ENCODE measurements around the gene FADS3. TPM values are rescaled to one million over a fixed set of nuclear protein-coding genes. Genes with fewer than 3 reads are reported as not detected.

Gene FADS3
- total RNA-seq, 4 donors from 2014 or later: 19.5 to 96.9 (median 31.6) TPM

DNA sequence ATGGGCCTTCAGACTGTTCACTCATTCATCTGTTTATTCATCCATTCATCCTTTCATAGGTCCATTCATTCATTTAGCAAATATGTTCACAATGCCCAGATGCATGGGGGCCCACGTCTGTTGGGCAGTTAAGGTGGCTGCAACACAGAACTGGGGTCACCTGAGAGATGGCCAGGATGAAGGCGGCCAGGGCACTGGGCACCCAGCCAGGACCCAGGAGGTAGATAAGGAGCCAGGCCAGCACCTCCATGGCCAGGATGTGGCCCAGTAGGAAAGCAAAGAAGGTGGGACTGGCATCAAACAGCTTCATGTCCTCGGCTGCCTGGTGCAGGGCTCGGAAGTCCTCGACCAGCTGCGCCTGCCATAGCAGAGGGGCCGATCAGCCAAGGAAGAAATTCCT is 12.2 kb downstream of the FADS3 start:
- Histone ChIP-seq H3K36me3 (no peaks in the 10 kb centered on the region), H3K27ac (no peak overlapping the region), H3K27me3 (no peaks in the 10 kb centered on the region), H3K4me3 (no peak overlapping the region), H3K9me3 (no peaks in the 10 kb centered on the region), H3K4me1 (no peaks in the 10 kb centered on the region)
- intact Hi-C loops (cut with DNase I; ENCODE audit: low total_unique reads): no loop called here
- no peak for DNase-seq
- in situ Hi-C loops (cut with MboI; ENCODE audit: low pct_ligation_motif_present in 1 of 4, low pct_unique_long_range_greater_than_20kb in 1 of 4, low sequenced_read_pairs in 3 of 4): loop anchor here in 2 of 4 donors (25.0 kb wide), 2 partner anchors 183 to 208 kb away; no protein-coding TSS in a partner anchor
- 67 to 91% methylated on average over 1 to 7 of the region's 7 CpGs for WGBS, 2 donors (ENCODE audit: low coverage in 1 of 2)
- TF ChIP-seq, protein P1, sequence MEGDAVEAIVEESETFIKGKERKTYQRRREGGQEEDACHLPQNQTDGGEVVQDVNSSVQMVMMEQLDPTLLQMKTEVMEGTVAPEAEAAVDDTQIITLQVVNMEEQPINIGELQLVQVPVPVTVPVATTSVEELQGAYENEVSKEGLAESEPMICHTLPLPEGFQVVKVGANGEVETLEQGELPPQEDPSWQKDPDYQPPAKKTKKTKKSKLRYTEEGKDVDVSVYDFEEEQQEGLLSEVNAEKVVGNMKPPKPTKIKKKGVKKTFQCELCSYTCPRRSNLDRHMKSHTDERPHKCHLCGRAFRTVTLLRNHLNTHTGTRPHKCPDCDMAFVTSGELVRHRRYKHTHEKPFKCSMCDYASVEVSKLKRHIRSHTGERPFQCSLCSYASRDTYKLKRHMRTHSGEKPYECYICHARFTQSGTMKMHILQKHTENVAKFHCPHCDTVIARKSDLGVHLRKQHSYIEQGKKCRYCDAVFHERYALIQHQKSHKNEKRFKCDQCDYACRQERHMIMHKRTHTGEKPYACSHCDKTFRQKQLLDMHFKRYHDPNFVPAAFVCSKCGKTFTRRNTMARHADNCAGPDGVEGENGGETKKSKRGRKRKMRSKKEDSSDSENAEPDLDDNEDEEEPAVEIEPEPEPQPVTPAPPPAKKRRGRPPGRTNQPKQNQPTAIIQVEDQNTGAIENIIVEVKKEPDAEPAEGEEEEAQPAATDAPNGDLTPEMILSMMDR (IDR thresholded peaks at IDR 0.05): no peak
- no peak for TF ChIP-seq POLR2AphosphoS5 (IDR thresholded peaks at IDR 0.05)
- TF ChIP-seq EP300 (IDR thresholded peaks at IDR 0.05; ENCODE audit: low read depth): no peak

DNA sequence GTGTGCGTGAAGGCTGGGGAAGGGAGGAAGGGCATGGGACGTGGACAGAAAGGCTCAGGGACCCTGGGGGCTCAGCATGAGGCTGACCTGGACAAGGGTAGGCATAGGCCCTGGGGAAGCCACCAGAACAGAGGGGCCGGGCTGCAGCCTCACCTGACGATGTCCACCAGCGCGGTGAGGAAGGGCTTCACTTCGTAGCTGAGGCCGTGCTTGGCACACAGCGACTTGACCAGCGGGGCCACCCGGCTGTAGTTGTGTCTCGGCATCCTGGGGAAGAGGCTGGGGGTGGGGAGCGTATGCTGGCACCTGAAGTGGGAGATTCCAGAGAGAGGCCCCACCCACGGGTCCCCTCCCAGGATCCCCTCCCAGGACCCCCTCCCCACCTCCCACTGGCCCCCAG is 15.6 kb downstream of the FADS3 start:
- Histone ChIP-seq H3K36me3 (no peaks in the 10 kb centered on the region), H3K27ac (no peak overlapping the region), H3K4me3 (no peak overlapping the region), H3K9me3 (no peaks in the 10 kb centered on the region), H3K27me3 (peaks cover 6% of the 10 kb centered on the region), H3K4me1 (peaks cover 0 to 8% (median 0%) of the 10 kb centered on the region in 4 donors)
- WGBS, 2 donors (ENCODE audit: low coverage in 1 of 2): 95% methylated on average over 12 of the region's 14 CpGs; no CpG with 5 or more reads in 1 of the 2 donors
- intact Hi-C loops (cut with DNase I; ENCODE audit: low total_unique reads) (no loop called here), in situ Hi-C loops (cut with MboI; ENCODE audit: low pct_ligation_motif_present in 1 of 4, low pct_unique_long_range_greater_than_20kb in 1 of 4, low sequenced_read_pairs in 3 of 4) (loop anchor here in 2 of 4 donors (25.0 kb wide), 2 partner anchors 187 to 212 kb away; no protein-coding TSS in a partner anchor)
- TF ChIP-seq POLR2AphosphoS5 (IDR thresholded peaks at IDR 0.05) (no peak), POLR2A (IDR thresholded peaks at IDR 0.05) (no peak), EP300 (IDR thresholded peaks at IDR 0.05; ENCODE audit: low read depth) (no peak)
- TF ChIP-seq, protein P1 (IDR thresholded peaks at IDR 0.05): no peak
- DNase-seq: no peak

DNA sequence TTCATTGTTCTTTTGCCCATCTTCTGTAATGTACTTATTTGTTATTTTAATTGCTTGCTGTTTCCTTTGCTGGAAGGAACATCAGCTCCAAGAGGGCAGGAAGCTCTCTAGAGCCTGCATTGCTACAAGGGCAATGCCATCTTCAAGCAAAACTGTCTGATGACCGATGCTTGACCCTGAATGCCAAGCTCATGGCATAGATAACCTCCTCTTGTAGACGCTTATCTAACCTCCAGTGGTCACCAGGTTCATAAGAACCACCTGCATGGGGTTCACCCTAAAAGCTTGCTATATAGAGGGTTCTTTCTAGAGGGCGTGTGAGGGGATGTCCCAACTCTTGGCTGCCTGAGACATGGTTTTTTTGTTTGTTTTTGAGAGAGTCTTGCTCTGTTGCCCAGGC is 16.5 kb downstream of the FADS3 start:
- 68% methylated on average over 3 of the region's 3 CpGs; no CpG with 5 or more reads in 1 of the 2 donors for WGBS, 2 donors (ENCODE audit: low coverage in 1 of 2)
- intact Hi-C loops (cut with DNase I; ENCODE audit: low total_unique reads): no loop called here
- no peak for DNase-seq
- Histone ChIP-seq H3K27me3 (peaks cover 13% of the 10 kb centered on the region), H3K4me1 (peaks cover 0 to 8% (median 0%) of the 10 kb centered on the region in 4 donors), H3K9me3 (no peaks in the 10 kb centered on the region), H3K27ac (no peak overlapping the region), H3K36me3 (no peaks in the 10 kb centered on the region), H3K4me3 (no peak overlapping the region)
- TF ChIP-seq, protein P1 (IDR thresholded peaks at IDR 0.05): no peak
- TF ChIP-seq EP300 (IDR thresholded peaks at IDR 0.05; ENCODE audit: low read depth): no peak
- TF ChIP-seq POLR2AphosphoS5 (IDR thresholded peaks at IDR 0.05): no peak
- no peak for TF ChIP-seq POLR2A (IDR thresholded peaks at IDR 0.05)
- in situ Hi-C loops (cut with MboI; ENCODE audit: low pct_ligation_motif_present in 1 of 4, low pct_unique_long_range_greater_than_20kb in 1 of 4, low sequenced_read_pairs in 3 of 4): loop anchor here in 3 of 4 donors (25.0 kb wide), 3 partner anchors 187 to 437 kb away; no protein-coding TSS in a partner anchor

DNA sequence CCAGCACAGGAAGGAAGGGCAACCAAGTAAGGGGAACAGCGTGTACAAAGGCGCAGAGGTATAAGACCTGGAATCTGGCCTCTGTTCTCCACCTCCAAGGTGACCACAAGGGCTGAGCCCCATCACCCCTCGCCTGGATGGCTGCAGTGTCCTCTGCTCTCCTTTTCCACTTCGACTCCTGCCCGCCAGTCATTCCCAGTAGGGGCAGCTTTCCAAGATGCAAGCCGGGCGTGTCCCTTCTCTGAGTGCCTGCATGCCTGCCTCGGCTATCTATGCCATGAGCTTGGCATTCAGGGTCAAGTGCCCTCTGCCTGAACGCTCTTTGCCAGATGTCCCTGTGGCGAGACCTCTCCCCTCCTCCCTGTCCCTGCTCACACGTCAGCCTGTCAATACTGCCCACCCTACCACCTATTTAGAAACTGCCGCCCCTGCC is 17.0 kb downstream of the FADS3 start:
- Histone ChIP-seq H3K4me1 (peaks cover 0 to 8% (median 0%) of the 10 kb centered on the region in 4 donors), H3K27me3 (peaks cover 13% of the 10 kb centered on the region), H3K4me3 (no peak overlapping the region), H3K9me3 (no peaks in the 10 kb centered on the region), H3K36me3 (no peaks in the 10 kb centered on the region), H3K27ac (no peak overlapping the region)
- in situ Hi-C loops (cut with MboI; ENCODE audit: low pct_ligation_motif_present in 1 of 4, low pct_unique_long_range_greater_than_20kb in 1 of 4, low sequenced_read_pairs in 3 of 4) (loop anchor here in 2 of 4 donors (25.0 kb wide), 1 partner anchor 438 kb away; no protein-coding TSS in a partner anchor), intact Hi-C loops (cut with DNase I; ENCODE audit: low total_unique reads) (no loop called here)
- DNase-seq: no peak
- WGBS, 2 donors (ENCODE audit: low coverage in 1 of 2): 52 to 58% methylated on average over 4 to 12 of the region's 12 CpGs
- TF ChIP-seq POLR2AphosphoS5 (IDR thresholded peaks at IDR 0.05): no peak
- TF ChIP-seq POLR2A (IDR thresholded peaks at IDR 0.05): no peak
- TF ChIP-seq, protein P1 (IDR thresholded peaks at IDR 0.05): no peak
- no peak for TF ChIP-seq EP300 (IDR thresholded peaks at IDR 0.05; ENCODE audit: low read depth)
